ENCODE data around the gene CARNS1.

The CARNS1 gene

GRCh38 chr11:67415501-67416304 lies at the start of gene CARNS1:
Gene CARNS1 (plus strand): TSS chr11:67415678. CDS start chr11:67416200, 522 bp downstream.
- DNase-seq (ENCODE audit: low read depth), result no peak

GRCh38 chr11:67365736-67366444 lies 49.6 kb upstream of the CARNS1 start:
- DNase-seq (ENCODE audit: low read depth), result no peak

GRCh38 chr11:67366546-67366945 lies 48.9 kb upstream of the CARNS1 start:
- no peak for DNase-seq (ENCODE audit: low read depth)

GRCh38 chr11:67366961-67367760 lies 48.3 kb upstream of the CARNS1 start:
- DNase-seq (ENCODE audit: low read depth), result no peak

- no peak for DNase-seq (ENCODE audit: low read depth)
These were observed 47.7 kb upstream of the CARNS1 start for GRCh38 chr11:67367761-67368227.

GRCh38 chr11:67368621-67369020 lies 46.9 kb upstream of the CARNS1 start:
- no peak for DNase-seq (ENCODE audit: low read depth)

GRCh38 chr11:67369275-67369674 lies 46.2 kb upstream of the CARNS1 start:
- DNase-seq (ENCODE audit: low read depth), result no peak

GRCh38 chr11:67369801-67370284 lies 45.6 kb upstream of the CARNS1 start:
- no peak for DNase-seq (ENCODE audit: low read depth)

GRCh38 chr11:67370351-67371076 lies 45.0 kb upstream of the CARNS1 start:
- no peak for DNase-seq (ENCODE audit: low read depth)

GRCh38 chr11:67371189-67371910 lies 44.1 kb upstream of the CARNS1 start:
- no peak for DNase-seq (ENCODE audit: low read depth)

GRCh38 chr11:67371911-67372320 lies 43.6 kb upstream of the CARNS1 start:
- DNase-seq (ENCODE audit: low read depth), result no peak

GRCh38 chr11:67372321-67372992 lies 43.0 kb upstream of the CARNS1 start:
- no peak for DNase-seq (ENCODE audit: low read depth)

GRCh38 chr11:67372993-67373647 lies 42.4 kb upstream of the CARNS1 start, which contains the start of gene CLCF1:
Gene CLCF1 (minus strand): TSS chr11:67373598. CDS start chr11:67373539, 59 bp downstream.
- no peak for DNase-seq (ENCODE audit: low read depth)

- peak; percentile 66 for DNase-seq (ENCODE audit: low read depth)
These were observed 41.6 kb upstream of the CARNS1 start for GRCh38 chr11:67373648-67374570.

- no peak for DNase-seq (ENCODE audit: low read depth)
These were observed 40.8 kb upstream of the CARNS1 start for GRCh38 chr11:67374571-67375281.

GRCh38 chr11:67375320-67376055 lies 40.0 kb upstream of the CARNS1 start:
- no peak for DNase-seq (ENCODE audit: low read depth)

Measured in stimulated activated CD8-positive, alpha-beta memory T cell treated with anti-CD3 and anti-CD28 coated beads, Interleukin-4, amount 100 ng/mL, for 24 hours (primary cell).